ENCODE measurements around the gene DNAJC5G. TPM values are rescaled to one million over a fixed set of nuclear protein-coding genes. Genes with fewer than 3 reads are reported as not detected.

DNAJC5G gene
- total RNA-seq, 1 experiment from 2014 or later, result not detected

DNA sequence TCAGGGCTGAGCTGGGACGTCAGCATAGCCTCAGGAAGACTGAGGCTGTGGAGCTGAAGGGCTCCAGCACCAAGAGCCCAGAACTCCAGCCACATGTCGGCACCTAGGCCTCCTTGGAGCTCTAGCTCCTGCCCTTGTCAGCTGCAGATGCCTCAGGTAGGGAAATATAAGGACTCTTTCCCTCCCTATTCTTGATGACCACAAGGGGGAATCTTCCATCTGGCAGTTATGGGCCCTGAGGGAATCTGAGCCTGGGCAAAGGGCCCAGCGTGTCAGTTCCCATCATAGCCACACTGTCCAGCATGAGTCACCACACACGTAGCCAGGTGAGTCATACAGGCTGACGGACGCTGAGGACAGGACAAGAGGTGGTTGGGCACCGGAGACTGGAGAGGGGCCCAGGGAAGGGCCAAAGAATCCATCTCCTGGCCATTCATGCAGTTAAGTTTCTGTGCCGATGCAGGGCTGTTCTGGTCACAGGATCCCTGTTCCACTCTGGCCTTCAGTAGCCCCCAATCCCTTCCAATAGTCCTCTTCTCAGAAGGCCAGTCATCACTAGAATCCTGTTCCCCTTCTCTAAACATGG is 45.8 kb downstream of the DNAJC5G start:
- Mint-ChIP-seq H3K36me3 (ENCODE audit: insufficient read depth, unreplicated experiment) (peaks cover 45% of the 10 kb centered on the region), H3K9me3 (ENCODE audit: unreplicated experiment) (no peaks in the 10 kb centered on the region), H3K27ac (ENCODE audit: low read depth, unreplicated experiment) (peak overlapping the region; percentile 99), H3K4me3 (ENCODE audit: unreplicated experiment) (peak overlapping the region; percentile 91), H3K4me1 (ENCODE audit: insufficient read depth, unreplicated experiment) (peaks cover 23% of the 10 kb centered on the region), H3K27me3 (ENCODE audit: insufficient read depth, unreplicated experiment) (no peaks in the 10 kb centered on the region)
- ChIA-PET CTCF (interaction anchor here (0.5 to 7.8 kb wide), 14 partner anchors 11 to 245 kb away, joined by 3 to 47 read pairs (median 4); partner anchors contain the start of genes EIF2B4 and SNX17), POLR2A (interaction anchor here (0.7 to 5.6 kb wide), 17 partner anchors 9 to 270 kb away, joined by 3 to 142 read pairs (median 5); partner anchors contain the start of genes AGBL5, EIF2B4, GTF3C2 and PPM1G)
- BruUV-seq (replicated peaks), result no TSS peak
- intact Hi-C loops (cut with micrococcal nuclease), result loop anchor here (1.0 to 2.0 kb wide), 3 partner anchors 35 to 362 kb away; partner anchors contain the start of genes EIF2B4, GTF3C2 and SNX17
- TF ChIP-seq, protein P1, sequence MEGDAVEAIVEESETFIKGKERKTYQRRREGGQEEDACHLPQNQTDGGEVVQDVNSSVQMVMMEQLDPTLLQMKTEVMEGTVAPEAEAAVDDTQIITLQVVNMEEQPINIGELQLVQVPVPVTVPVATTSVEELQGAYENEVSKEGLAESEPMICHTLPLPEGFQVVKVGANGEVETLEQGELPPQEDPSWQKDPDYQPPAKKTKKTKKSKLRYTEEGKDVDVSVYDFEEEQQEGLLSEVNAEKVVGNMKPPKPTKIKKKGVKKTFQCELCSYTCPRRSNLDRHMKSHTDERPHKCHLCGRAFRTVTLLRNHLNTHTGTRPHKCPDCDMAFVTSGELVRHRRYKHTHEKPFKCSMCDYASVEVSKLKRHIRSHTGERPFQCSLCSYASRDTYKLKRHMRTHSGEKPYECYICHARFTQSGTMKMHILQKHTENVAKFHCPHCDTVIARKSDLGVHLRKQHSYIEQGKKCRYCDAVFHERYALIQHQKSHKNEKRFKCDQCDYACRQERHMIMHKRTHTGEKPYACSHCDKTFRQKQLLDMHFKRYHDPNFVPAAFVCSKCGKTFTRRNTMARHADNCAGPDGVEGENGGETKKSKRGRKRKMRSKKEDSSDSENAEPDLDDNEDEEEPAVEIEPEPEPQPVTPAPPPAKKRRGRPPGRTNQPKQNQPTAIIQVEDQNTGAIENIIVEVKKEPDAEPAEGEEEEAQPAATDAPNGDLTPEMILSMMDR (IDR thresholded peaks at IDR 0.05; ENCODE audit: unreplicated experiment), result peak; percentile 48
- DNase-seq (ENCODE audit: unreplicated experiment), result peak; percentile 99

- TF ChIP-seq, protein P1 (IDR thresholded peaks at IDR 0.05; ENCODE audit: unreplicated experiment), result no peak
- peak overlapping the region; percentile 91 for H3K4me3 Mint-ChIP-seq (ENCODE audit: unreplicated experiment)
- H3K36me3 Mint-ChIP-seq (ENCODE audit: insufficient read depth, unreplicated experiment), result peaks cover 55% of the 10 kb centered on the region
- H3K27me3 Mint-ChIP-seq (ENCODE audit: insufficient read depth, unreplicated experiment), result no peaks in the 10 kb centered on the region
- intact Hi-C loops (cut with micrococcal nuclease), result no loop called here
- ChIA-PET POLR2A (interaction anchor here (0.7 to 5.6 kb wide), 32 partner anchors 10 to 351 kb away, joined by 3 to 142 read pairs (median 6); partner anchors contain the start of genes AGBL5, EIF2B4, GTF3C2 and OST4), CTCF (interaction anchor here (0.5 to 7.8 kb wide), 10 partner anchors 15 to 399 kb away, joined by 3 to 47 read pairs (median 6); partner anchors contain the start of genes EIF2B4 and SNX17)
- H3K4me1 Mint-ChIP-seq (ENCODE audit: insufficient read depth, unreplicated experiment), result peaks cover 23% of the 10 kb centered on the region
- H3K9me3 Mint-ChIP-seq (ENCODE audit: unreplicated experiment), result no peaks in the 10 kb centered on the region
- H3K27ac Mint-ChIP-seq (ENCODE audit: low read depth, unreplicated experiment), result peak overlapping the region; percentile 99
- peak; percentile 25 for DNase-seq (ENCODE audit: unreplicated experiment)
- BruUV-seq (replicated peaks), result TSS peak; percentile 83
Measured at GRCh38 chr2:27322301-27322765, 47.1 kb downstream of the DNAJC5G start.

- TF ChIP-seq, protein P1 (IDR thresholded peaks at IDR 0.05; ENCODE audit: unreplicated experiment), result no peak
- Mint-ChIP-seq H3K36me3 (ENCODE audit: insufficient read depth, unreplicated experiment) (peaks cover 56% of the 10 kb centered on the region), H3K4me3 (ENCODE audit: unreplicated experiment) (peak within 1 kb of the TSS; percentile 91), H3K4me1 (ENCODE audit: insufficient read depth, unreplicated experiment) (peaks cover 23% of the 10 kb centered on the region), H3K27me3 (ENCODE audit: insufficient read depth, unreplicated experiment) (no peaks in the 10 kb centered on the region), H3K27ac (ENCODE audit: low read depth, unreplicated experiment) (peak within 1 kb of the TSS; percentile 99), H3K9me3 (ENCODE audit: unreplicated experiment) (no peaks in the 10 kb centered on the region)
- ChIA-PET CTCF (interaction anchor here (0.5 to 7.8 kb wide), 10 partner anchors 9 to 405 kb away, joined by 3 to 47 read pairs (median 6); partner anchors contain the start of genes EIF2B4 and SNX17), POLR2A (interaction anchor here (0.6 to 5.6 kb wide), 35 partner anchors 10 to 1482 kb away, joined by 3 to 142 read pairs (median 6); partner anchors contain the start of genes AGBL5, EIF2B4, GTF3C2 and OST4)
- intact Hi-C loops (cut with micrococcal nuclease), result no loop called here
- peak; percentile 95 for DNase-seq (ENCODE audit: unreplicated experiment)
- BruUV-seq (replicated peaks), result TSS peak; percentile 93
Measured at GRCh38 chr2:27322766-27323595, 47.7 kb downstream of the DNAJC5G start, which contains the start of gene MPV17. Gene MPV17 (minus strand): TSS chr2:27323097. CDS start chr2:27322517, 580 bp downstream.
